Prostate gland (tissue), 2 donors: ENCODE data around the gene TMED4.

Experiments
- POLR2A ChIP-seq: fragments of 450-650 bp; IDR thresholded peaks from one replicate; pipeline ENCODE4 v1.6.1; 2016; ENCODE audit warnings: antibody characterized with exemption, mild to moderate bottlenecking
- POLR2AphosphoS5 ChIP-seq: sonication (generic); formaldehyde crosslinking; IDR thresholded peaks from one replicate; pipeline ENCODE4 v1.6.1; 2017; ENCODE audit warnings: antibody characterized with exemption
- TF ChIP-seq, protein P1 (sequence below), 4 experiments: fragments of 200-600 bp in 2 of 4; fragments of 450-650 bp in 2 of 4; sonication (generic) in 2 of 4; IDR thresholded peaks; 1 replicate in 3 of 4; 2 replicates in 1 of 4; pipeline ENCODE4 v1.5.1; 2016 to 2019; ENCODE audit warnings: antibody characterized with exemption in 4 of 4, mild to moderate bottlenecking in 2 of 4, moderate library complexity in 2 of 4

DNA sequence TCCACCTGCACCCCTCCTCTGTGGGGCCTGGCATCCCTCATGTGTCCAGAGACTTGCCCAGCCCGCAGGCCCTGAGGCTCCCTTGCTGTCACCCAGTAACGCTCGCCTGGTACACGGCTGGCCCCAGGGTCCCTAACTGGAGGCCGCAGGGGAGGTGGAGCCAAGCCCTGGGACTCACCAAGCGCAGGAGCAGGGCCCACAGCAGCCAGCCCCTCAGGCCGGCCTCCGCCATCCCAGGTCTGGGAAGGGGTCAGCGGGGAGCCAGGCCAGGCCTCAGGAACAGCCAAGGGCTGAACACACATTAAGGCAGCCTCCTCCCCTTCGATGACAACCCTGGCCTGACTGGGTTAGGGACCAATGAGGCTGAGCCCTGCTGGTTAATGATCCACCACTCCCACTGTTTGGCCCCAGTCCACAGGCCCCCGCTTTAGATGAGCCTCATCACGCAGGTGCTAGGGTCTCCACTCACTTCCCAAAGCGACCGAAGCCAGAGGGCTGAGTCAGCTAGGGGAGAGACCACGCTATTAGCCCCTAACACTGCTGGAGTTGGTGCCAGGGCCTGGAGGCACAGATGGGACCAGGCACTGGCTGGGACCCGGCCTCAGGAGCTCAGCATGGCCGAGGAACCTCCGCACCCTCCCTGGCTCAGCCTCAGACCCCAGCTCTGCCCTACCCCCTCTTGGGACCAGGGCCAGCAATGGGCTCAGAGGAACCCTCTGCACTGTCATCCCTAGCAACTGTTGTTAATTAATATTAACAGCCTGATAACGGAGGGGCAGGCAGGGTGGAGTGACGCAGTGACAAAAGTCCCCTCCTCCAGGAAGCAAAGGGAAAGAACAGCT is 40.8 kb downstream of the TMED4 start, which contains the start of gene NPC1L1:
- TF ChIP-seq POLR2A (no peak), POLR2AphosphoS5 (no peak)
- TF ChIP-seq, protein P1, sequence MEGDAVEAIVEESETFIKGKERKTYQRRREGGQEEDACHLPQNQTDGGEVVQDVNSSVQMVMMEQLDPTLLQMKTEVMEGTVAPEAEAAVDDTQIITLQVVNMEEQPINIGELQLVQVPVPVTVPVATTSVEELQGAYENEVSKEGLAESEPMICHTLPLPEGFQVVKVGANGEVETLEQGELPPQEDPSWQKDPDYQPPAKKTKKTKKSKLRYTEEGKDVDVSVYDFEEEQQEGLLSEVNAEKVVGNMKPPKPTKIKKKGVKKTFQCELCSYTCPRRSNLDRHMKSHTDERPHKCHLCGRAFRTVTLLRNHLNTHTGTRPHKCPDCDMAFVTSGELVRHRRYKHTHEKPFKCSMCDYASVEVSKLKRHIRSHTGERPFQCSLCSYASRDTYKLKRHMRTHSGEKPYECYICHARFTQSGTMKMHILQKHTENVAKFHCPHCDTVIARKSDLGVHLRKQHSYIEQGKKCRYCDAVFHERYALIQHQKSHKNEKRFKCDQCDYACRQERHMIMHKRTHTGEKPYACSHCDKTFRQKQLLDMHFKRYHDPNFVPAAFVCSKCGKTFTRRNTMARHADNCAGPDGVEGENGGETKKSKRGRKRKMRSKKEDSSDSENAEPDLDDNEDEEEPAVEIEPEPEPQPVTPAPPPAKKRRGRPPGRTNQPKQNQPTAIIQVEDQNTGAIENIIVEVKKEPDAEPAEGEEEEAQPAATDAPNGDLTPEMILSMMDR (IDR thresholded peaks at IDR 0.05), result no peak
